ENCODE results near the gene TIAM2.

DNA sequence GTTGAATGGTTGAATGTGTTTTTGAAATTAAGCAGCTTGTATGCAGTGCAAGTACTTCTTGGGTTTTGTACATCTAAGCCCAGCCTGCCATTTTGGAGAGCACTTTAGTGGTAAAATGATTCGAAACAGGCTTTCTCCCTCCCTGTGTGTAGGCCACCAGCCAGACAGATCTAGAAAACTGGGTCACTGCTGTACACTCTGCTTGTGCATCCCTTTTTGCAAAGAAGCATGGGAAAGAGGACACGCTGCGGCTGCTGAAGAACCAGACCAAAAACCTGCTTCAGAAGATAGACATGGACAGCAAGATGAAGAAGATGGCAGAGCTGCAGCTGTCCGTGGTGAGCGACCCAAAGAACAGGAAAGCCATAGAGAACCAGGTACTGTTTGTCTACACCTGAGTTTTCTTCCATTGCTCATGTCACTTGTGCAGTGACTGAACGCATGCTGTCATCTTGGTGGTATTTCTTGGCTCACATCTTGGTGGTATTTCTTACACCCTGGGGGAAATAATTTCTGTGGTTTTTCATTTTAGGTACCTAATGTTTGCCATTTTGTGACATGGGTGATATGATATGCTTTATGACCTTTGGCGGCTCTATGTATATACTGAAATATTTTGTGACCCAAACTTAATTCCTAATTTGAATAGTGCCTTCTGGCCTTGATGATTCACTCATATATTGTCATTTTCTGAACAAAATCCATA is 153.0 kb downstream of the TIAM2 start:
- TF ChIP-seq, protein P1, sequence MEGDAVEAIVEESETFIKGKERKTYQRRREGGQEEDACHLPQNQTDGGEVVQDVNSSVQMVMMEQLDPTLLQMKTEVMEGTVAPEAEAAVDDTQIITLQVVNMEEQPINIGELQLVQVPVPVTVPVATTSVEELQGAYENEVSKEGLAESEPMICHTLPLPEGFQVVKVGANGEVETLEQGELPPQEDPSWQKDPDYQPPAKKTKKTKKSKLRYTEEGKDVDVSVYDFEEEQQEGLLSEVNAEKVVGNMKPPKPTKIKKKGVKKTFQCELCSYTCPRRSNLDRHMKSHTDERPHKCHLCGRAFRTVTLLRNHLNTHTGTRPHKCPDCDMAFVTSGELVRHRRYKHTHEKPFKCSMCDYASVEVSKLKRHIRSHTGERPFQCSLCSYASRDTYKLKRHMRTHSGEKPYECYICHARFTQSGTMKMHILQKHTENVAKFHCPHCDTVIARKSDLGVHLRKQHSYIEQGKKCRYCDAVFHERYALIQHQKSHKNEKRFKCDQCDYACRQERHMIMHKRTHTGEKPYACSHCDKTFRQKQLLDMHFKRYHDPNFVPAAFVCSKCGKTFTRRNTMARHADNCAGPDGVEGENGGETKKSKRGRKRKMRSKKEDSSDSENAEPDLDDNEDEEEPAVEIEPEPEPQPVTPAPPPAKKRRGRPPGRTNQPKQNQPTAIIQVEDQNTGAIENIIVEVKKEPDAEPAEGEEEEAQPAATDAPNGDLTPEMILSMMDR (IDR thresholded peaks at IDR 0.05): no peak
- TF ChIP-seq EP300 (IDR thresholded peaks at IDR 0.05): no peak
- no peak for TF ChIP-seq POLR2A (IDR thresholded peaks at IDR 0.05)

Measured in tibial nerve (tissue), 4 donors.